Dermis microvascular lymphatic vessel endothelial cell (primary cell): ENCODE data around the gene LPGAT1. TPM values are rescaled to one million over a fixed set of nuclear protein-coding genes. Genes with fewer than 3 reads are reported as not detected.

Experiments used
- DNase-seq, 2 donors: peaks; one replicate each; pipeline versions ENCODE4 v3.0.0 to v3.0.0-alpha.2; 2010; ENCODE audit warnings: low read depth in 2 of 2
- total RNA-seq: library from RNA; depleted of rRNA; stranded (reverse); fragments of >200 nt; gene quantifications from 2 replicates; pipeline ENCODE4 v1.2.1, GENCODE V29; 2014

The LPGAT1 gene
- total RNA-seq, 1 donor from 2014 or later: 35.6 TPM

- no peak for DNase-seq
These were observed 68.4 kb downstream of the LPGAT1 start for GRCh38 chr1:211762206-211762605.

- DNase-seq: no peak
These were observed 69.2 kb downstream of the LPGAT1 start for GRCh38 chr1:211761400-211761799.

- DNase-seq: no peak
These were observed 74.0 kb downstream of the LPGAT1 start for GRCh38 chr1:211756471-211757020.

- no peak for DNase-seq
These were observed 76.8 kb downstream of the LPGAT1 start for GRCh38 chr1:211753649-211754251.

GRCh38 chr1:211752951-211753486, 77.5 kb downstream of the LPGAT1 start:
- peak in 1 of 2 donors; percentile 11 for DNase-seq

- no peak for DNase-seq
These were observed 78.2 kb downstream of the LPGAT1 start for GRCh38 chr1:211752317-211752716.

GRCh38 chr1:211751438-211751837, 79.1 kb downstream of the LPGAT1 start:
- DNase-seq: no peak

GRCh38 chr1:211750599-211750998, 80.0 kb downstream of the LPGAT1 start:
- DNase-seq: no peak

GRCh38 chr1:211749251-211749650, 81.3 kb downstream of the LPGAT1 start:
- DNase-seq: no peak

- DNase-seq: no peak
These were observed 81.8 kb downstream of the LPGAT1 start for GRCh38 chr1:211748810-211749209.

GRCh38 chr1:211742889-211743529, 87.6 kb downstream of the LPGAT1 start:
- DNase-seq: no peak

- no peak for DNase-seq
These were observed 88.3 kb downstream of the LPGAT1 start for GRCh38 chr1:211742272-211742671.

GRCh38 chr1:211741788-211742187, 88.8 kb downstream of the LPGAT1 start:
- no peak for DNase-seq

GRCh38 chr1:211741116-211741515, 89.4 kb downstream of the LPGAT1 start:
- DNase-seq: no peak

- no peak for DNase-seq
These were observed 90.7 kb downstream of the LPGAT1 start for GRCh38 chr1:211739671-211740411.

GRCh38 chr1:211738691-211739301, 91.8 kb downstream of the LPGAT1 start:
- DNase-seq: no peak

GRCh38 chr1:211738096-211738690, 92.4 kb downstream of the LPGAT1 start:
- DNase-seq: no peak

GRCh38 chr1:211737115-211738035, 93.2 kb downstream of the LPGAT1 start:
- no peak for DNase-seq

GRCh38 chr1:211736351-211736915, 94.1 kb downstream of the LPGAT1 start:
- DNase-seq: no peak
